ENCODE results near the gene IL6ST.
"Not testable (repeated sequence)": the region's sequence is repeated elsewhere in the genome, so short reads cannot be mapped to it uniquely, and the experiment has no call there.

Gene IL6ST

DNA sequence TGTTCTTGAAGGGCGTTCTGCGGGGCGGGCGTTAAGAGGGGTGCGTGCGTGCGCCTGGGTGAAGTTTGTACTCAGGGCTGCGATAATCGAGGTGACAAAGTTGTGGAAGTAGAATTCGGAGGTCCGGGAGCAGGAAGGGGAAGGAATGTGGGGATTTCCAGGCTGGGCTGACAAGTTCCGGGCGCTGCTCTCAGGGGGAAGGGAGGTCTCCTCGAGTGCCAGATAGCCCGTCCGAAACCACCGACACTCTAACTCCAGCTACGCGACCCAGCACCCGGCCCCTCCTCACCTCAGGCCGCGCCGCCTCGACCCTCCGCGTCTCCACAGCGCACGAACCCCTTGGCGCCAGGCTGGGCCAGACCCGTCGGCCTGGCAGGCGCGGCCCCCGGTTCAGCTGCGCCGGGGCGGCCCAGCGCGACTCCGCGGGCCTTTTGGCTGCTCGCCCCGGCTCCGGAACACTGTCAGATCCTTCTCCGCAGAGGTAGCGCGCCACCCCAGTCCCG lies at the start of gene IL6ST:
Gene IL6ST (minus strand): TSS at position 469 of the 503 bp plus-strand sequence. CDS start 18,685 bp downstream, outside the sequence.
- peak in 2 of 4 experiments; percentile 45 to 51 for DNase-seq

GRCh38 chr5:56039985-56040384 lies 45.2 kb upstream of the IL6ST start:
- DNase-seq: no peak

DNA sequence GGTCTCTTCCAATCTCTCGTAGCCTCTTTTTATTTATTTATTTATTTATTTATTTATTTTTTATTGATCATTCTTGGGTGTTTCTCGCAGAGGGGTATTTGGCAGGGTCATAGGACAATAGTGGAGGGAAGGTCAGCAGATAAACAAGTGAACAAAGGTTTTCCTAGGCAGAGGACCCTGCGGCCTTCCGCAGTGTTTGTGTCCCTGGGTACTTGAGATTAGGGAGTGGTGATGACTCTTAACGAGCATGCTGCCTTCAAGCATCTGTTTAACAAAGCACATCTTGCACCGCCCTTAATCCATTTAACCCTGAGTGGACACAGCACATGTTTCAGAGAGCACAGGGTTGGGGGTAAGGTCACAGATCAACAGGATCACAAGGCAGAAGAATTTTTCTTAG lies 43.4 kb upstream of the IL6ST start:
- DNase-seq: not testable (repeated sequence)

DNA sequence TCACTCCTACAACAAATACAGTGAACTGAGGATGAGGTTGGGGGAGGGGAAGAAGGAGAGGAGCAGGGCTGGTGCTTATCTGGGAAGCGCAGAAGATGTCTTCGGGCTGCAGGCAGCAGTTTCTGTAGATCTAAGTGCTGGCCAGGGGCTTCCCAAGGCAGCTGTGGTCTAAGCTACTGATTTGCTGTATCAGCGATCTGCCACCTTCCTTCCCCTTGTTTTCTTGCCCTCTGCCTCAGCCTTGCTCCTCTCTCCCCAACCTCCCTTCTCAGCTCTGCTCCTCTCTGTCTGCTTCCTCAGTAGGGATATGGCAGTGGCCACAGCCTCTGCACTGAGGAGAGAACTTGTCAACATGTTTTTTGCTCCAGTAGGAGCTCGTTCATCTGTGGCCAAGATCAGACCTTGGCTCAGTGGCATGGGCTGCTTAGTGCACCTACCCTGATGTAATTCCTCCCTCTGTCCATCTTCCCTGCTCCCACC lies 42.8 kb upstream of the IL6ST start:
- DNase-seq: no peak

DNA sequence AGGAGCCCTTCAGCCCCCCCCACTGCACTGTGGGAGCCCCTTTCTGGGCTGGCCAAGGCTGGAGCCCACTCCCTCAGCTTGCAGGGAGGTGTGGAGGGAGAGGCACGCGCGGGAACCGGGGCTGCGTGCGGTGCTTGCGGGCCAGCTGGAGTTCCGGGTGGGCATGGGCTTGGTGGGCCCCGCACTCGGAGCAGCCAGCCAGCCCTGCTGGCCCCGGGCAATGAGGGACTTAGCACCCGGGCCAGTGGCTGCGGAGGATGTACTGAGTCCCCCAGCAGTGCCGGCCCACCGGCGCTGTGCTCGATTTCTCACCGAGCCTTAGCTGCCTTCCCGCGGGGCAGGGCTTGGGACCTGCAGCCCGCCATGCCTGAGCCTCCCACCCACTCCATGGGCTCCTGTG lies 40.6 kb upstream of the IL6ST start:
- not testable (repeated sequence) for DNase-seq

DNA sequence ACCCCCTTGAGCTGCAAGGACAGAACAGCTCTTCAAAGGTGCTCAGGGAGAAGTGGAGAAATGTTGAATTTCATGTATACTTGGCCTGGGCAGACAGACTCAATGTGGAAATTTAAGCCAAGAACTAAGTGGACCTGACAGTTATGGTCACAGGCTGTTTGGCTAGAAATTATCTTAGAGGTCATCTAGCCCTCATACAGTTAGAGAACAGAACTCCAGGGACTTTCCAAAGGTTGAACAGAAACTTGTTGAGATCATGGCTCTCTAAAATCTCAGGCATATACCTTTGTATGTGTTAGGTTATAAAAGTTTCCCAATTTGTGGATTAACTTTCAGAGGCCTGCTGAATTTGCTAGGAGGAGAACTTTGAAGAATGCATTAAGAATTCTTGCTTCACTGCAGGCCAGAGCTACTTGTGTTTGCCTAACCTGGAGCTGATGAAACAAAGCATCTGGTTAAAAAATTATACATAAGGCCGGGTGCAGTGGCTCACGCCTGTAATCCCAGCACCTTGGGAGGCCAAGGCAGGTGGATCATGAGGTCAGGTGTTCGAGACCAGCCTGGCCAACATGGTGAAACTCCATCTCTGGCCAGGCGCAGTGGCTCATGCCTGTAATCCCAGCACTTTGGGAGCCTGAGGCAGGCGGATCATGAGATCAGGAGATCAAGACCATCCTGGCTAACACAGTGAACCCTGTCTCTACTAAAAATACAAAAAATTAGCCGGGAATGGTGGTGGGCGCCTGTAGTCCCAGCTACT lies 35.3 kb upstream of the IL6ST start:
- DNase-seq: not testable (repeated sequence)

- DNase-seq: no peak
These were observed 34.7 kb upstream of the IL6ST start for GRCh38 chr5:56029457-56029856.

GRCh38 chr5:56028708-56029107 lies 33.9 kb upstream of the IL6ST start:
- DNase-seq: no peak

GRCh38 chr5:56026863-56027300 lies 32.1 kb upstream of the IL6ST start:
- no peak for DNase-seq

- no peak for DNase-seq
These were observed 30.6 kb upstream of the IL6ST start for GRCh38 chr5:56025151-56025885.

GRCh38 chr5:56024810-56025150 lies 30.0 kb upstream of the IL6ST start:
- no peak for DNase-seq

- no peak for DNase-seq
These were observed 28.5 kb upstream of the IL6ST start for GRCh38 chr5:56023296-56023695.

DNA sequence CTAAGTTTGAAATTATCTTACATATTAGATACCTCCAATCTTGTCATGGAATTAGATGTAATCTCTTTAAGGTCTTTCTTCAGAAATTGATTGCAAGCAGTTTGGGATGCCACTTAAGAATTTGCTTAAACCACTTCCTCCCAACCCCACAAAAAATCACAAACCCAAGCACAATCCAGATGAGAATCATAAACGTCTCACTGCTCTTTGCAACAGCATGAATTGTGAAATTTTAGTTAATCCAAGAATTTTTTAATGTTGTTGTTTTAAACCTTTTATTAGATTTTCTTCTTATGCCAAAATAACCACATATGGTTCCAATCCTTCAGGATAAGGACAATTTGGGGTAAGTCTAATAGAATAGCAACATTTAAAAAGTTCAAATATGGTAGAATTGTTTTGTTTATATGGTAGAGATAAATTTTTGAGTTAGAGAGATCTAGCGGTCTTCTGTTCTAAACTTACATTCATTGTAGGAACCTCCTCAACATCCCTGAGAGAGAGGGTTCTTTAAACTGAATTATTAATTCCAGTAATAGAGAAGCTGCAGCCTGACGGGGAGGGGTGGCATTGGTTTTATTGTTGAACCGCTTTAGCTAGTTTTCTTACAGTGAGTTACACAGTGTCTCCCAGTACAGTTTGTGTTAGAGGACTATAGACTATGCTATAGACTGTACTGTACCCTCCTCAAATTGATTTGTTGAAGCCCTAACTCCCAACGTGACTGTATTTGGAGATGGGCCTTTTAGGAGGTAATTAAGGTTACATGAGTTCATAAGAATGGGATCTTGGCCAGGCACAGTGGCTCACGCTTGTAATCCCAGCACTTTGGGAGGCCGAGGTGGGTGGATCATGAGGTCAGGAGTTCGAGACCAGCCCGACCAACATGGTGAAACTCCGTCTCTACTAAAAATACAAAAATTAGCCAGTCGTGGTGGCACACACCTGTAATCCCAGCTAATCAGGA lies 24.8 kb upstream of the IL6ST start:
- no peak for DNase-seq

DNA sequence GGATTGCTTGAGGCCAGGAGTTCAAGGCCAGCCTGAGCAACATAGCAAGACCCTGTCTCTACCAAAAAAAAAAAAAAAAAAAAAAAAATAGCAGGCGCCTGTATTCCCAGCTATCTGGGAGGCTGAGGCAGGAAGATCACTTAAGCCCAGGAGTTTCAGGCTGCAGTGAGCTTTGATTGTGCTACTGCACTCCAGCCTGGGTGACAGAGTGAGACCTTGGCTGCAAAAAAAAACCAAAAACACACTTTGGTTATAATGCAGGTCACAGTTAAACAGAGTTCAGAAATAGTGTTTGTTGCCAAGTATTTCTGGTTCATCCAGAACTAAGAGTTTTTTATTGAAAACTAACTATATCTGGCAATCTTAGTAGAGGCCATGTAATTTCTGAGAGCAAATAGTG lies 24.1 kb upstream of the IL6ST start:
- DNase-seq: no peak

GRCh38 chr5:56014701-56015100 lies 19.9 kb upstream of the IL6ST start:
- DNase-seq: not testable (repeated sequence)

DNA sequence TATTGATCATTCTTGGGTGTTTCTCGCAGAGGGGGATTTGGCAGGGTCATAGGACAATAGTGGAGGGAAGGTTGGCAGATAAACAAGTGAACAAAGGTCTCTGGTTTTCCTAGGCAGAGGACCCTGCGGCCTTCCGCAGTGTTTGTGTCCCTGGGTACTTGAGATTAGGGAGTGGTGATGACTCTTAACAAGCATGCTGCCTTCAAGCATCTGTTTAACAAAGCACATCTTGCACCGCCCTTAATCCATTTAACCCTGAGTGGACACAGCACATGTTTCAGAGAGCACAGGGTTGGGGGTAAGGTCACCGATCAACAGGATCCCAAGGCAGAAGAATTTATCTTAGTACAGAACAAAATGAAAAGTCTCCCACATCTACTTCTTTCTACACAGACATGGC lies 19.2 kb upstream of the IL6ST start:
- not testable (repeated sequence) for DNase-seq

DNA sequence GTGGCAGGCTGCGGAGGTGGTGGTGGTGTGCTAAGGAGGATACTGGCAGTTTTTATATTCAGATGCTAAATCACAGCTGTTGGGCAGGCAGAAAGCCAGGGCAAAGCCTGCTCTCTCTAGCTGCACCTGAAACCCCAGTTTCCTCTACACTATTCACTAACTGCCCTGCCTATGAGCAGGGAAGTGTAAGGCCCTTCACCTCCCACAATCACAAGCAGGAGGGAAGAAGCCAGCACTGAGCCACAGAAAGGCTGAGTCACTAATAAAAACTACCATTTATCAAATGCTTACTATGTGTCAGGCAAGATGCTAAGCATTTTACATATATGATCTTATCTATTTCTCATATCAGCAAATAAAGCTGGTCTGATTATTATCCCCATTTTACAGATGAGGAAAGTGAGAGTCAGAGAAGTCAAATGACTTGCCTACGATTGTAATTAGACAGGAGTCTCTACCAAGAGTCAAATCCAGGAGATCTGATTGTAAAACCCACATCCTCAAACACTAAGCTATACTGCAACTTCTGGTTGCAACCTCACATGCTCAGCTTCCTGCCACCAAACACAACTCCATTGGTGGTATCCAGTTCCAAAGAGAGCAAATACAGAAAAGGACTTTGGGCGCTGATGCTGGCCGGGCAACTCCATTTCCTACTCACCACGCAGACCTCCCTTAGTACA lies 17.7 kb upstream of the IL6ST start:
- peak in 1 of 4 experiments; percentile 7 for DNase-seq

- no peak for DNase-seq
These were observed 17.1 kb upstream of the IL6ST start for GRCh38 chr5:56011835-56012234.

GRCh38 chr5:56010431-56010830 lies 15.7 kb upstream of the IL6ST start:
- no peak for DNase-seq

- no peak for DNase-seq
These were observed 11.8 kb upstream of the IL6ST start for GRCh38 chr5:56006600-56006999.

DNA sequence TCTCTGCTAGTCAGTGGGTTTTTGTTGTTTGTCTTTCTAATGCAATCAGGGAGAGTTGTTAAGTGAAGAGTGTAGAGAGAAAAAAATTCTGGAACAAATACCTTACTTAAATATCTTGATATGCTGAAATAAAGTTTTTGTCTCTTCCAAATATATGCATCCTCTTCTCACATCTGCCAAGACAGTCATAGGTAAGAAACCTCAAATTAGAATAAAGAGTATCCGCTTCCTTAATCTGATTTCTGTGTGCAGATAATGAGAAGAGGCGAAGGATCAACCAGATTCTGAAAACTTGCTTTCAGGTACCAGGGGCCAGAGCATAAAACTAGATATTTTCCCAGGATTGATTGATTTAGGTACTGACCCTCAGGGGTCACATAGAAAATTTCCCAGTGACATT lies 11.3 kb upstream of the IL6ST start:
- no peak for DNase-seq

DNA sequence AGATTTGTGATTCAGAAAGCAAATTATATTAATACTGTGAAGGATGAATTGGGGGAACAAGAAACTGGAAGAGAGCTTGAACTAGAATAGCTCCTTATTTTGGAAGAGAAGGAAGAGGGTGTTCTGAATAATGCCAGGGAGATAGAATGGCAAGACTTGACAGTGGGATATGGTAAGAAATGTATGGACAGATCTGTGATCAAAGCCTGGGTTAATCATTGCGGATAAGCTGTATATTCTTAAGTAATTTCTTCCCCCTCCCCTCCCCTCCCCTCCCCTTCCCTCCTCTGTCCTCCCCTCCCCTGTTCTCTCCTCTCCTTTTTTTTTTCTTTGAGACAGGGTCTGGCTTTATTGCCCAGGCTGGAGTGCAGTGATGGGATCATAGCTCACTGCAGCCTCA lies 10.1 kb upstream of the IL6ST start:
- no peak for DNase-seq
